Neural cell (in vitro differentiated cells): ENCODE data around the gene SEC23A. TPM values are rescaled to one million over a fixed set of nuclear protein-coding genes. Genes with fewer than 3 reads are reported as not detected.
"Not testable (repeated sequence)": the region's sequence is repeated elsewhere in the genome, so short reads cannot be mapped to it uniquely, and the experiment has no call there.

Source experiments
- H2AFZ ChIP-seq: fragments of 200-600, 300-800 bp; sonication (generic), shearing (Covaris generic); 2 replicates; pipeline ENCODE4 v1.6.0; 2014; ENCODE audit warnings: low read depth, mild to moderate bottlenecking, antibody characterized with exemption, low read length, moderate library complexity
- H3F3A ChIP-seq: fragments of 200-600 bp; shearing (Covaris generic); 2 replicates; pipeline ENCODE4 v1.6.1; 2016; ENCODE audit warnings: mild to moderate bottlenecking, moderate library complexity, mixed read lengths, antibody characterized with exemption, low read length; ENCODE audit not compliant: insufficient read depth, poor library complexity, severe bottlenecking
- H3K27ac ChIP-seq: fragments of 200-600, 300-800 bp; sonication (generic), shearing (Covaris generic); 2 replicates; pipeline ENCODE4 v1.5.1; 2014; ENCODE audit warnings: mild to moderate bottlenecking, low read length, moderate library complexity
- H3K27me3 ChIP-seq: fragments of 300-800, 200-600 bp; sonication (generic), shearing (Covaris generic); 2 replicates; pipeline ENCODE4 v1.6.0; 2014; ENCODE audit warnings: mild to moderate bottlenecking, low read depth, low read length, moderate library complexity; ENCODE audit not compliant: insufficient read depth
- H3K36me3 ChIP-seq: fragments of 300-800, 200-600 bp; sonication (generic), shearing (Covaris generic); 2 replicates; pipeline ENCODE4 v1.5.1; 2014; ENCODE audit warnings: mild to moderate bottlenecking, antibody characterized with exemption, low read length, moderate library complexity; ENCODE audit not compliant: insufficient read depth
- H3K4me2 ChIP-seq: fragments of 300-800, 200-600 bp; sonication (generic), shearing (Covaris generic); 2 replicates; pipeline ENCODE4 v1.6.0; 2014; ENCODE audit warnings: mild to moderate bottlenecking, low read length
- H3K4me3 ChIP-seq: fragments of 300-800, 200-600 bp; sonication (generic), shearing (Covaris generic); 2 replicates; pipeline ENCODE4 v1.5.1; 2014; ENCODE audit warnings: mild to moderate bottlenecking, low read length, moderate library complexity
- H3K79me2 ChIP-seq: fragments of 200-600 bp; shearing (Covaris generic); replicated peaks from 2 replicates; pipeline ENCODE4 v1.6.0; 2014; ENCODE audit warnings: mild to moderate bottlenecking, low read length, moderate library complexity; ENCODE audit not compliant: insufficient read depth
- H3K9ac ChIP-seq: fragments of 300-800, 200-600 bp; sonication (generic), shearing (Covaris generic); 2 replicates; pipeline ENCODE4 v1.6.1; 2016; ENCODE audit warnings: mild to moderate bottlenecking, low read length, mixed read lengths
- H3K9me2 ChIP-seq: fragments of 200-600 bp; shearing (Covaris generic); 2 replicates; pipeline ENCODE4 v1.6.1; 2016; ENCODE audit warnings: mild to moderate bottlenecking, low read length, mixed read lengths; ENCODE audit not compliant: insufficient read depth
- H3K9me3 ChIP-seq: fragments of 200-600, 300-800 bp; sonication (generic), shearing (Covaris generic); 2 replicates; pipeline ENCODE4 v1.6.1; 2016; ENCODE audit warnings: mild to moderate bottlenecking, mixed run types, low read length, moderate library complexity, mixed read lengths
- H4K20me1 ChIP-seq: fragments of 200-600 bp; shearing (Covaris generic); 2 replicates; pipeline ENCODE4 v1.6.1; 2016; ENCODE audit warnings: mild to moderate bottlenecking, mixed run types; ENCODE audit not compliant: insufficient read depth
- CTCF ChIP-seq: fragments of 450-650 bp; IDR thresholded peaks from 2 replicates; pipeline ENCODE4 v1.5.1; 2014; ENCODE audit warnings: antibody characterized with exemption, mild to moderate bottlenecking, moderate library complexity; ENCODE audit not compliant: poor library complexity, severe bottlenecking
- EP300 ChIP-seq: fragments of 450-650 bp; conservative IDR thresholded peaks from 2 replicates; pipeline ENCODE4 v1.6.1; 2014; ENCODE audit warnings: antibody characterized with exemption, mild to moderate bottlenecking, moderate library complexity; ENCODE audit not compliant: poor library complexity, severe bottlenecking
- EZH2 ChIP-seq: fragments of 200-600, 300-800 bp; shearing (Covaris generic), sonication (generic); IDR thresholded peaks from 2 replicates; pipeline ENCODE4 v1.6.1; 2014; ENCODE audit warnings: antibody characterized with exemption, low read length, borderline replicate concordance, mild to moderate bottlenecking; ENCODE audit not compliant: insufficient read depth, poor library complexity, severe bottlenecking
- MXI1 ChIP-seq: fragments of 450-650 bp; conservative IDR thresholded peaks from 2 replicates; pipeline ENCODE4 v1.6.1; 2014; ENCODE audit warnings: antibody characterized with exemption, mild to moderate bottlenecking; ENCODE audit not compliant: poor library complexity, severe bottlenecking
- POLR2AphosphoS5 ChIP-seq: IDR thresholded peaks from 2 replicates; pipeline ENCODE4 v1.6.1; 2012
- RAD21 ChIP-seq: fragments of 450-650 bp; conservative IDR thresholded peaks from 2 replicates; pipeline ENCODE4 v1.6.1; 2014; ENCODE audit warnings: antibody characterized with exemption, mild to moderate bottlenecking, moderate library complexity
- REST ChIP-seq: IDR thresholded peaks from 2 replicates; pipeline ENCODE4 v1.6.1; 2012; ENCODE audit warnings: borderline replicate concordance
- SMC3 ChIP-seq: fragments of 450-650 bp; conservative IDR thresholded peaks from 2 replicates; pipeline ENCODE4 v1.6.1; 2014; ENCODE audit warnings: antibody characterized with exemption, mild to moderate bottlenecking, moderate library complexity; ENCODE audit not compliant: poor library complexity
- TAF1 ChIP-seq: IDR thresholded peaks from 2 replicates; pipeline ENCODE4 v1.6.1; 2012; ENCODE audit warnings: low read depth
- polyA plus RNA-seq: library from polyadenylated mRNA; depleted of rRNA; stranded (reverse); fragments of >200 nt; gene quantifications from 2 replicates; pipeline ENCODE4 v1.2.3, GENCODE V29; 2014

Gene SEC23A
- polyA plus RNA-seq, 1 donor from 2014 or later = 107 TPM

- H3K27ac ChIP-seq = no peak overlapping the region
Observed at GRCh38 chr14:39050389-39050788, 52.6 kb downstream of the SEC23A start.

GRCh38 chr14:39045889-39046288 lies 57.1 kb downstream of the SEC23A start:
- not testable (repeated sequence) for H3K9ac ChIP-seq, H3K4me2 ChIP-seq, H3K27ac ChIP-seq, H3K27me3 ChIP-seq, H3F3A ChIP-seq, H4K20me1 ChIP-seq, H3K79me2 ChIP-seq, H2AFZ ChIP-seq, H3K9me2 ChIP-seq, H3K4me3 ChIP-seq, H3K9me3 ChIP-seq
- H3K36me3 ChIP-seq = peaks cover 13% of the 10 kb centered on the region

More at GRCh38 chr14:39050389-39050788, 52.6 kb downstream of the SEC23A start:
- Histone ChIP-seq H3K79me2 (no peaks in the 10 kb centered on the region), H3K36me3 (peaks cover 5% of the 10 kb centered on the region), H3K4me3 (no peak overlapping the region), H3K4me2 (no peak overlapping the region), H3K27me3 (no peaks in the 10 kb centered on the region), H4K20me1 (no peaks in the 10 kb centered on the region), H3K9ac (no peak overlapping the region), H3F3A (no peaks in the 10 kb centered on the region), H3K9me3 (no peaks in the 10 kb centered on the region), H3K9me2 (no peaks in the 10 kb centered on the region), H2AFZ (no peak overlapping the region)
- no peak for TF ChIP-seq POLR2AphosphoS5

- no peaks in the 10 kb centered on the region for H3K9me3 ChIP-seq
- no peak overlapping the region for H3K4me3 ChIP-seq
- H3K36me3 ChIP-seq = peaks cover 23% of the 10 kb centered on the region
- H3K9me2 ChIP-seq = no peaks in the 10 kb centered on the region
- no peak overlapping the region for H3K27ac ChIP-seq
- H3K27me3 ChIP-seq = no peaks in the 10 kb centered on the region
- H3K9ac ChIP-seq = no peak overlapping the region
- no peak overlapping the region for H3K4me2 ChIP-seq
- no peaks in the 10 kb centered on the region for H3K79me2 ChIP-seq
- TF ChIP-seq EP300 (no peak), RAD21 (no peak), POLR2AphosphoS5 (no peak), MXI1 (no peak), REST (no peak), CTCF (no peak), TAF1 (no peak), EZH2 (no peak), SMC3 (no peak)
- no peaks in the 10 kb centered on the region for H4K20me1 ChIP-seq
- no peaks in the 10 kb centered on the region for H3F3A ChIP-seq
- no peak overlapping the region for H2AFZ ChIP-seq
Observed at GRCh38 chr14:39043352-39043943, 59.6 kb downstream of the SEC23A start.
